Left lung (tissue), 10 donors: ENCODE measurements around the gene STAT5B. TPM values are rescaled to one million over a fixed set of nuclear protein-coding genes. Genes with fewer than 3 reads are reported as not detected.

ENCODE experiments used
- ATAC-seq: fragments of 200-7000 bp; cut with Tn5 transposase; one replicate; pipeline ENCODE4 v1.9.1; 2020; ENCODE audit warnings: moderate library complexity
- DNase-seq, 4 donors: peaks; one replicate each; pipeline ENCODE4 v3.0.0-alpha.2; 2013 to 2020
- H3K27ac ChIP-seq, 2 donors: fragments of 200-600 bp; sonication (generic) in 1 of 2; one replicate each; pipeline versions ENCODE4 v1.5.0 to v1.8.0; 2020 to 2021
- H3K27me3 ChIP-seq, 2 donors: fragments of 200-600 bp; sonication (generic) in 1 of 2; one replicate each; pipeline versions ENCODE4 v1.5.0 to v1.8.0; 2020 to 2021
- H3K36me3 ChIP-seq, 2 donors: fragments of 200-600 bp; sonication (generic) in 1 of 2; one replicate each; pipeline versions ENCODE4 v1.5.0 to v1.8.0; 2020 to 2021
- H3K4me1 ChIP-seq, 2 donors: fragments of 200-600 bp; one replicate each; pipeline ENCODE4 v1.8.0; 2021
- H3K4me3 ChIP-seq, 2 donors: fragments of 200-600 bp; sonication (generic) in 1 of 2; one replicate each; pipeline versions ENCODE4 v1.5.0 to v1.8.0; 2020 to 2021; ENCODE audit warnings: mild to moderate bottlenecking in 1 of 2
- H3K9me3 ChIP-seq, 2 donors: fragments of 200-600 bp; sonication (generic) in 1 of 2; one replicate each; pipeline versions ENCODE4 v1.5.0 to v1.8.0; 2020 to 2021
- intact Hi-C, 2 donors: fragments of 100-400 bp; cut with DNase I; formaldehyde crosslinking; loops; one replicate each; pipeline versions ENCODE4 v1.11.2 to v1.14.2; 2022
- polyA plus RNA-seq, 6 donors: library from polyadenylated mRNA; unstranded; fragments of 120-200 nt; gene quantifications; one replicate each; pipeline ENCODE4 v1.2.1, GENCODE V29; 2013; ENCODE audit not compliant: insufficient read length in 6 of 6
- total RNA-seq, 2 donors: library from RNA; stranded (reverse); fragmentation: NEBNext Ultra II Directional; extraction: Animal tissue kit (Norgen Biotek cat#: 25700); gene quantifications; one replicate each; pipeline ENCODE4 v1.2.1, GENCODE V29; 2021
- TF ChIP-seq, protein P1 (sequence below), 2 donors: fragments of 200-600 bp; sonication (generic) in 1 of 2; IDR thresholded peaks; one replicate each; pipeline versions ENCODE4 v1.5.0 to v1.8.0; 2021; ENCODE audit warnings: antibody characterized with exemption in 2 of 2
- donor health status: DM: no; HTN: yes; CAD: no.
- donor health status: DM: no; HTN: no; CAD: no.

The STAT5B gene
- total and polyA plus RNA-seq, 8 donors = 41.5 to 70.9 (median 57.4) TPM

DNA sequence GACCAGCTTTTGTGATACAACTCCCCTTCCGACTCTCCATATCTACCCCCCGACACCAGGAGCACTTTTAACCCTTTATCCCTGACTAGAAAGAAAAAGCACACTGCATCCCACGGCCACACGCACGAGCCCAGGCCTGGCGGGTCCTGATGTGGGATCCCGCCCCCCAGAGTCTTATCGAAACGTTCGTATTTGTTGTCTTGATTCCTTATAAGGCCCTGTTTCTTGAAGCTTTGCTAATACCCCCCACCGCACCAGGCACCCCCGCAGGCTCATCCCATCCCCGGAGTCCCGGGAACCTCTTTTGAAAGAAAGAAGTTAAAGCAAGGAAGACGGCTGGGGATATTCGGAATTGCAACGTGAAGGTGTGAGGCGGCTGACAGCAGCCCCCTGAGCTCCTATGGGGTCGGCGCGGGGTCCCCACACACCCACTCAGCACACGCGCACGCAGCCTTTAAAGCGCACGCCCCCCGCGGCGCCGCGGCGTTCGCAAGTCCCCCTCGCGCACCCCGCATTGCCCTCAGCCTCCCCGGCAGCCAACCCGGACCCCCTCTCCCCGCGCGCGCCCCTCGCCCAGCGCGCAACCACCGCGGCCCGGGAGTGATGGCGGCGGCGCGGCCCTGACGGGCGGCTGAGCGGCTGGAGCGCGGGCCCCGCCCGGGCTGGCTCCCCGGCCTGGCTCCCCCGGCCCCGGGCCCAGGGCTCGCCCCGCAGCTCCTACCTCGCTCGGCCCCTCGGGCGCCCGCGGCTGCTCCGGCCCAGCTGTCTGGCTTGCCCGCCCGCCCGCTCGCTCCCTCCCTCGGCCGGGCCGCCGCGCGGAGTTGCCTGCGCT, 448 bp downstream of the STAT5B start:
- H3K36me3 ChIP-seq = no peaks in the 10 kb centered on the region
- H3K27ac ChIP-seq = peak overlapping the region; percentile 46 to 93
- DNase-seq = peak in 3 of 4 donors; percentile 46 to 47 (median 47)
- ATAC-seq = peak; percentile 44
- H3K27me3 ChIP-seq = no peaks in the 10 kb centered on the region
- H3K4me3 ChIP-seq = peak overlapping the region; percentile 80 to 84
- H3K4me1 ChIP-seq = peaks cover 3 to 57% of the 10 kb centered on the region in 2 donors
- no peaks in the 10 kb centered on the region for H3K9me3 ChIP-seq
- TF ChIP-seq, protein P1, sequence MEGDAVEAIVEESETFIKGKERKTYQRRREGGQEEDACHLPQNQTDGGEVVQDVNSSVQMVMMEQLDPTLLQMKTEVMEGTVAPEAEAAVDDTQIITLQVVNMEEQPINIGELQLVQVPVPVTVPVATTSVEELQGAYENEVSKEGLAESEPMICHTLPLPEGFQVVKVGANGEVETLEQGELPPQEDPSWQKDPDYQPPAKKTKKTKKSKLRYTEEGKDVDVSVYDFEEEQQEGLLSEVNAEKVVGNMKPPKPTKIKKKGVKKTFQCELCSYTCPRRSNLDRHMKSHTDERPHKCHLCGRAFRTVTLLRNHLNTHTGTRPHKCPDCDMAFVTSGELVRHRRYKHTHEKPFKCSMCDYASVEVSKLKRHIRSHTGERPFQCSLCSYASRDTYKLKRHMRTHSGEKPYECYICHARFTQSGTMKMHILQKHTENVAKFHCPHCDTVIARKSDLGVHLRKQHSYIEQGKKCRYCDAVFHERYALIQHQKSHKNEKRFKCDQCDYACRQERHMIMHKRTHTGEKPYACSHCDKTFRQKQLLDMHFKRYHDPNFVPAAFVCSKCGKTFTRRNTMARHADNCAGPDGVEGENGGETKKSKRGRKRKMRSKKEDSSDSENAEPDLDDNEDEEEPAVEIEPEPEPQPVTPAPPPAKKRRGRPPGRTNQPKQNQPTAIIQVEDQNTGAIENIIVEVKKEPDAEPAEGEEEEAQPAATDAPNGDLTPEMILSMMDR (IDR thresholded peaks at IDR 0.05) = no peak
- intact Hi-C loops = no loop called here

DNA sequence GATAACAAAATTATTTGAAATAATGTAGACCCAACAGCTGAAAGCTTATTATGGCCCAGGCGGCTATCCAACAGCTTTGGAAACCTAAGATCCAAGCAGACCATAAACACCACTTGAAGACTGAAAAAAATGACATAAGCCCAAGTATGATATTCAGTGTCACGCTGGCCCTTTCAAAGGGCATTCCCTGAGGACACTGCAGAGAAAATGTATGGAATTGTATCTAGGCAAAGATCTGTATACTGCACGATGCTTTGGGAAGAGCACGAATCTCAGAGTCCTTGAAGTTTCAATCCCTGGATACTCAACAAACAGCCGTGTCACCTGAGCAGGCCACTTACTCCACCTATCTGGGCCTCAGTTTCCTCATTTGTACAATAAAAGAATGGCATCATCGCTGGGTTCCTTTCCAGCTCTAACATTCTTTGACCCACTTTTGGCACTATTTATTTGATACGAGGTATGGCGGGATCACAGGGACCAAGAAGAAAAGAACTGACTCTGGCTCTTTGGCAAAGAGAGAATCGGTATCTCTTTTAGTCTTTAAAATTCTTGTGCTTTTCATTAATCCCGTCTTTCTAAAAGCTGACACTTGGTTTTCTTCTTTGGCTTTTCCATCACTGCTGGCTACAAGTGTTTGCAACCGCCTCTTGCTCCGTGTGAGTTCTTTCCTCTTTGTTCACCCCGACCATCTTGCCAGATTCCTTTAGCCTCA, 1.2 kb downstream of the STAT5B start:
- Histone ChIP-seq H3K4me3 (peak overlapping the region; percentile 80 to 84), H3K36me3 (no peaks in the 10 kb centered on the region), H3K27ac (peak overlapping the region; percentile 46 to 93), H3K27me3 (no peaks in the 10 kb centered on the region), H3K4me1 (peaks cover 3 to 64% of the 10 kb centered on the region in 2 donors), H3K9me3 (no peaks in the 10 kb centered on the region)
- no peak for DNase-seq
- ATAC-seq = peak; percentile 6
- intact Hi-C loops = no loop called here
- TF ChIP-seq, protein P1 (IDR thresholded peaks at IDR 0.05) = no peak

DNA sequence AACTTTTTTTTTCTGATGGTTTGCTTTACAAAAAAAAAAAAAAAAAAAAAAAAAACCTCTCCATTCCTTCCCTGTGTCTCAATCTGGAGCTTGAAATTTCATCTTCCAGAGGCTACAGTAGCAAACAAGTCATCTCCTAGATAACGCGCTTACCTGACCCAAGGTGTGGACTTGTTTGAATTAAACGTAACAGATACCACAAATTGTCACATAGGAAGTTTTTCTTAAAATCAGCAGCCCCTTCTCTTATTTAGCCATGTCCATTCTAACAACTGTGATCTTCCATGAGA, 2.0 kb downstream of the STAT5B start:
- Histone ChIP-seq H3K4me1 (peaks cover 3 to 66% of the 10 kb centered on the region in 2 donors), H3K36me3 (no peaks in the 10 kb centered on the region), H3K4me3 (peak overlapping the region in 1 of 2 donors; percentile 84), H3K27ac (peak overlapping the region in 1 of 2 donors; percentile 93), H3K27me3 (no peaks in the 10 kb centered on the region), H3K9me3 (no peaks in the 10 kb centered on the region)
- TF ChIP-seq, protein P1 (IDR thresholded peaks at IDR 0.05) = no peak
- DNase-seq (no peak), ATAC-seq (no peak)
- intact Hi-C loops = no loop called here

- Histone ChIP-seq H3K36me3 (no peaks in the 10 kb centered on the region), H3K27ac (peak overlapping the region in 1 of 2 donors; percentile 93), H3K4me3 (no peak overlapping the region), H3K27me3 (no peaks in the 10 kb centered on the region), H3K4me1 (peaks cover 3 to 66% of the 10 kb centered on the region in 2 donors), H3K9me3 (no peaks in the 10 kb centered on the region)
- DNase-seq (no peak), ATAC-seq (no peak)
- intact Hi-C loops = no loop called here
- TF ChIP-seq, protein P1 (IDR thresholded peaks at IDR 0.05) = no peak
Observed at GRCh38 chr17:42273474-42274252, 2.5 kb downstream of the STAT5B start.
